OCI-LY3 (cell line): Measurements from ENCODE around the gene ZNF423.

ENCODE experiments used
- H2AFZ ChIP-seq: fragments of 200-600, 300-600 bp; shearing (Covaris generic); 2 replicates; pipeline ENCODE4 v1.6.0; 2014; ENCODE audit warnings: antibody characterized with exemption, low read depth, low read length
- H3K27ac ChIP-seq: fragments of 200-600, 300-600 bp; sonication (generic); 2 replicates; pipeline ENCODE4 v1.5.1; 2014; ENCODE audit warnings: mild to moderate bottlenecking, low read length, moderate library complexity, mixed read lengths
- H3K27me3 ChIP-seq: fragments of 200-600, 300-600 bp; sonication (generic); 2 replicates; pipeline ENCODE4 v1.6.1; 2014; ENCODE audit warnings: low read depth, low read length, mixed read lengths
- H3K36me3 ChIP-seq: fragments of 200-600, 300-600 bp; sonication (generic); replicated peaks from 2 replicates; pipeline ENCODE3; 2014; ENCODE audit warnings: low read depth, low read length, mixed read lengths
- H3K4me1 ChIP-seq: fragments of 300-600, 200-600 bp; sonication (generic); 2 replicates; pipeline ENCODE4 v1.6.1; 2014; ENCODE audit warnings: low read length, mixed read lengths
- H3K4me2 ChIP-seq: fragments of 200-600, 300-600 bp; sonication (generic); 2 replicates; pipeline ENCODE4 v1.6.1; 2014; ENCODE audit warnings: low read length, mixed read lengths
- H3K4me3 ChIP-seq: fragments of 300-600, 200-600 bp; sonication (generic); 2 replicates; pipeline ENCODE4 v1.5.1; 2014; ENCODE audit warnings: antibody characterized with exemption, mild to moderate bottlenecking, low read length, moderate library complexity
- H3K79me2 ChIP-seq: fragments of 300-600, 200-600 bp; shearing (Covaris generic); 2 replicates; pipeline ENCODE4 v1.6.1; 2014; ENCODE audit warnings: mild to moderate bottlenecking, low read length, mixed read lengths
- H3K9ac ChIP-seq: fragments of 300-600, 200-600 bp; shearing (Covaris generic); 2 replicates; pipeline ENCODE4 v1.6.0; 2014; ENCODE audit warnings: mild to moderate bottlenecking, low read length, moderate library complexity
- H3K9me3 ChIP-seq: fragments of 200-600, 300-600 bp; shearing (Covaris generic); 2 replicates; pipeline ENCODE4 v1.6.1; 2014; ENCODE audit warnings: low read length, mixed read lengths; ENCODE audit not compliant: insufficient read depth
- H4K20me1 ChIP-seq: fragments of 200-600, 300-600 bp; sonication (generic); 2 replicates; pipeline ENCODE4 v1.6.1; 2016; ENCODE audit warnings: low read length, mixed read lengths; ENCODE audit not compliant: insufficient read depth
- EZH2phosphoT487 ChIP-seq: fragments of 200-600 bp; shearing (Covaris generic); IDR thresholded peaks from 2 replicates; pipeline ENCODE4 v1.6.1; 2018; ENCODE audit warnings: antibody characterized with exemption, mixed run types, low read depth
- TF ChIP-seq, protein P1 (sequence below): fragments of 200-600, 300-600 bp; sonication (generic); IDR thresholded peaks from 2 replicates; pipeline ENCODE4 v1.5.1; 2014; ENCODE audit warnings: antibody characterized with exemption, low read length, low read depth

Gene ZNF423

DNA sequence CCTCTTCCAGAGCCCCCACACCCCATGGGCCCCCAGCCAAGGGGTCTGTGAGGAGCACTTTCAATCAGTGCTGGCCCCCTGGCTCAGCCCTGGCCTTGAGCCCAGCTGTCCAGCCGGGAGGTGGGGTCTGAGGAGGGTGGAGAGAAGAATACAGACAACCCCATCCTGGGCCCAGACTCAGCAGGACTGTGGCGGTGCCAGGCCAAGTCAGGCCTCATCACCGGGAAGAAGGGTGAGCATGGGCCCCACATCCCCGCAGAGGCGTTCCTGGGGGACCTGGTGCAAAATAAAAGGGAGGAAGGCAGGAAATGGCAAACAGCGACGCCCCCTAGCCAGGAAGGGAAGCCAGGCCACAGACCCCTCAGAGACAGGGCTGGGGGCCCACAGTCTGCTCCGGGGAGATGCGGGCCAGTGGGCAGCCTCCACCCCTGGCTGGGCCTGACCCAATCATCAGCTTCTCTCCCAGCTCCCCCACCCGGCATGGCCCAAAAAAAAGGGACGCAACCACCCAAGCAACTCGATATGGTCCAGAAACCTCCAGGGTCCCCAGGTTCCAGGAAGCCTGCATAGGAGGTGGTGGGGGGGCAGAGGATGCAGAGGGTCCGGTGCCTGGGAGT lies 20.6 kb downstream of the ZNF423 start:
- Histone ChIP-seq H3K27ac (no peak overlapping the region), H2AFZ (no peak overlapping the region), H3K27me3 (peaks cover 7% of the 10 kb centered on the region), H3K4me1 (no peaks in the 10 kb centered on the region), H4K20me1 (no peaks in the 10 kb centered on the region), H3K9ac (no peak overlapping the region), H3K79me2 (no peaks in the 10 kb centered on the region), H3K4me2 (no peak overlapping the region), H3K9me3 (no peaks in the 10 kb centered on the region), H3K36me3 (no peaks in the 10 kb centered on the region), H3K4me3 (no peak overlapping the region)
- TF ChIP-seq EZH2phosphoT487: no peak
- TF ChIP-seq, protein P1, sequence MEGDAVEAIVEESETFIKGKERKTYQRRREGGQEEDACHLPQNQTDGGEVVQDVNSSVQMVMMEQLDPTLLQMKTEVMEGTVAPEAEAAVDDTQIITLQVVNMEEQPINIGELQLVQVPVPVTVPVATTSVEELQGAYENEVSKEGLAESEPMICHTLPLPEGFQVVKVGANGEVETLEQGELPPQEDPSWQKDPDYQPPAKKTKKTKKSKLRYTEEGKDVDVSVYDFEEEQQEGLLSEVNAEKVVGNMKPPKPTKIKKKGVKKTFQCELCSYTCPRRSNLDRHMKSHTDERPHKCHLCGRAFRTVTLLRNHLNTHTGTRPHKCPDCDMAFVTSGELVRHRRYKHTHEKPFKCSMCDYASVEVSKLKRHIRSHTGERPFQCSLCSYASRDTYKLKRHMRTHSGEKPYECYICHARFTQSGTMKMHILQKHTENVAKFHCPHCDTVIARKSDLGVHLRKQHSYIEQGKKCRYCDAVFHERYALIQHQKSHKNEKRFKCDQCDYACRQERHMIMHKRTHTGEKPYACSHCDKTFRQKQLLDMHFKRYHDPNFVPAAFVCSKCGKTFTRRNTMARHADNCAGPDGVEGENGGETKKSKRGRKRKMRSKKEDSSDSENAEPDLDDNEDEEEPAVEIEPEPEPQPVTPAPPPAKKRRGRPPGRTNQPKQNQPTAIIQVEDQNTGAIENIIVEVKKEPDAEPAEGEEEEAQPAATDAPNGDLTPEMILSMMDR: no peak

DNA sequence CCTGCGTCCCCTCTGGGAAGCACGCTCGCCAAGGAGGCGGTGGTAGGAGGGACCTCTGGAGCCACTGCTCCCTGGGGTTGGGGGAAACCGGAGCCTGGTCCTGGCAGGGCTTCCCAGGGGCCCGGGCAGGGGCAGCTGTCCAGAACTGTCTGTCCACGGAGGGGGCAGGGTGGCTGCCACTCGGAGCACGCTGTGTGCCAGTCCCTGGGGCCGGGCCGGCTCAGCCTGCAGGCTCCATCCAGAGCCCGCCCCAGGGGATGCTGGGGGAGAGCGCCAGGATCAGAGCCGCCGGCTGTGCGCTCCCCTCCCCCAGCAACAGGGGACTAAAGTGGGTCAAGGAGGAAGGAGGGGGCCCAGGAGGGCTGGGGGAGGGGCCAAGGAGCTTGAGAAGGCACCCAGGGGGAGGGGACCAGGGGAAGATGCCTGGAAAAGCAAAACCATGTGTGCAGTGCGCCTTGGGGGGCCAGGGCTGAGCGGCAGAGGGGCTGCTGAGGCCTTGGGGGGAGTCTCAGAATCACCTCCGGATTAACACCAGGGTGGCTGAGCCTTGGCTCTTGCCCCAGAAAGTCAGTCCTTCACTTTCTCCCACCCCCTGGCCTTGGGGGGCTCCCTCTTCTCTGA lies 21.3 kb downstream of the ZNF423 start:
- no peaks in the 10 kb centered on the region for H4K20me1 ChIP-seq
- H3K79me2 ChIP-seq: no peaks in the 10 kb centered on the region
- H3K9me3 ChIP-seq: no peaks in the 10 kb centered on the region
- TF ChIP-seq, protein P1: no peak
- no peak for TF ChIP-seq EZH2phosphoT487
- H2AFZ ChIP-seq: no peak overlapping the region
- H3K4me2 ChIP-seq: no peak overlapping the region
- H3K4me3 ChIP-seq: no peak overlapping the region
- H3K9ac ChIP-seq: no peak overlapping the region
- H3K27me3 ChIP-seq: peaks cover 8% of the 10 kb centered on the region
- H3K4me1 ChIP-seq: no peaks in the 10 kb centered on the region
- no peaks in the 10 kb centered on the region for H3K36me3 ChIP-seq
- H3K27ac ChIP-seq: no peak overlapping the region

DNA sequence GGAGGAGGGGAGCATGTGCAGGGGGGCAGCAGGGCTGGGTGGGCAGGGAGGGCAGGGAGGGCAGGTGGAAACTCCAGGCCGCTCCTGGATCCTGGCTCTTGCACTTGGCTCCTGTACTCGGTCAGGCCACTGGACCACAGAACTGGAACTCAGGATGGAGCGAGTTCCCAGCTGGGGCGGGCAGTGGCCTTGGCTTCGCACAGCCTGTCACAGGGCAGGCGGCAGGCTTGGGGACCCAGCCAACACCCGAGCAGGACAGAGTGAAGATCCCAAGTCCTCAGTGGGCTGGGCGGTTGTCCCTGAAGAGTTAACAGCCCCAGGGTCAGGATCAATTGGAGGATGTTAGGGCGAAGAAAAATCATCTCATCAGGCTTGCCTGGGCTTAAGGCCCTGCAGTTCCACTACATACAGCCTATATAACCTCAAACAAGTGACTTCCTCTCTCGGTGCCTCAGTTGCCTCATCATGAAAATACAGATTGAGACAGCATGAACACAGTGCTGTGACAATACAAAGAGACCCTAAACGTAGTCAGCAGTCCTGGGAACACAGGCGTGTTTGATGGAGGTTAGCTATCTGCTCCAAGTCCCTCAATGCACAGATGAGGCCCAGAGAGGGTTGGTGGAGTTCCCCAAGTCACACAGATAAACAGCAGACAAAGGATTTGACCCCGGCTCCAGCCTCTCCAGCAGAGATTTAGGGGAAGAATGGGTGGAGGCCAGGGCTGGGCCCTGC lies 21.9 kb downstream of the ZNF423 start:
- no peak overlapping the region for H3K27ac ChIP-seq

DNA sequence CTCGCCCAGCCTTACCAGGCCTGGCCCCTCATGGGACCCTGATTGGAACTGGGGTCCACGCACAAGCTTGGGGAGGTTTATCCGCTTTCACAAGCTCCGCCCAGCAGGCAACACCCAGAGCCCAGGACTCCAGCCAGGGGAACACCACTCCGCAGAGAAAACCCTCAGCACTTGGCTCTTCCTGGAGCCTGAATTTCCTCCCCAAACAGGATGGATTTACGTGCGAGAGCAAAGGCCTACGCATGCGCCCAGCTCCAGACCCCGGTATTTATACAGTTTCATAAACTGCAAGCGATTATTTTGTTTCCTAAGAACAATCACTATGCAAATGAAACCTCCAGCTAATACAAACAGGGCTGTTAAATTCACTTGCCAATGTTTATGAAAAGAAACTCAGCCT lies 22.8 kb downstream of the ZNF423 start:
- Histone ChIP-seq H3K9ac (no peak overlapping the region), H3K9me3 (no peaks in the 10 kb centered on the region), H3K36me3 (no peaks in the 10 kb centered on the region), H2AFZ (no peak overlapping the region), H3K27ac (no peak overlapping the region), H3K4me1 (no peaks in the 10 kb centered on the region), H4K20me1 (no peaks in the 10 kb centered on the region), H3K4me2 (no peak overlapping the region), H3K4me3 (no peak overlapping the region), H3K79me2 (no peaks in the 10 kb centered on the region), H3K27me3 (peaks cover 20% of the 10 kb centered on the region)
- no peak for TF ChIP-seq EZH2phosphoT487
- TF ChIP-seq, protein P1: no peak

More for the DNA sequence above, 21.9 kb downstream of the ZNF423 start:
- Histone ChIP-seq H3K4me1 (no peaks in the 10 kb centered on the region), H4K20me1 (no peaks in the 10 kb centered on the region), H3K36me3 (no peaks in the 10 kb centered on the region), H3K4me3 (no peak overlapping the region), H3K9ac (no peak overlapping the region), H3K79me2 (no peaks in the 10 kb centered on the region), H2AFZ (no peak overlapping the region), H3K4me2 (no peak overlapping the region), H3K27me3 (peaks cover 14% of the 10 kb centered on the region), H3K9me3 (no peaks in the 10 kb centered on the region)
- TF ChIP-seq EZH2phosphoT487: no peak
- TF ChIP-seq, protein P1: no peak
